Mucosa of descending colon (tissue), 3 donors: ENCODE data around the gene POLE3. TPM values are rescaled to one million over a fixed set of nuclear protein-coding genes. Genes with fewer than 3 reads are reported as not detected.

ENCODE experiments used
- ATAC-seq: fragments of 200-7000 bp; cut with Tn5 transposase; one replicate; pipeline ENCODE4 v1.9.1; 2020; ENCODE audit warnings: mild to moderate bottlenecking, moderate library complexity
- DNase-seq, 3 donors: peaks; one replicate each; pipeline ENCODE4 v3.0.0-alpha.2; 2020
- H3K36me3 ChIP-seq: fragments of 200-600 bp; one replicate; pipeline ENCODE4 v1.8.0; 2021; ENCODE audit warnings: low read depth, mild to moderate bottlenecking
- H3K4me1 ChIP-seq: fragments of 200-600 bp; one replicate; pipeline ENCODE4 v1.8.0; 2021; ENCODE audit warnings: low read depth, mild to moderate bottlenecking
- H3K4me3 ChIP-seq: fragments of 200-600 bp; one replicate; pipeline ENCODE4 v1.8.0; 2021; ENCODE audit warnings: mild to moderate bottlenecking
- H3K9me3 ChIP-seq: fragments of 200-600 bp; one replicate; pipeline ENCODE4 v1.8.0; 2021; ENCODE audit warnings: mild to moderate bottlenecking
- intact Hi-C, 2 donors: fragments of 100-400 bp; cut with DNase I in 1 of 2; cut with micrococcal nuclease in 1 of 2; formaldehyde crosslinking; loops; one replicate each; pipeline versions ENCODE4 v1.11.0 to v1.11.1; 2022; cut with DNase I, micrococcal nuclease
- total RNA-seq, 3 donors: library from RNA; stranded (reverse); fragmentation: NEBNext Ultra II Directional in 2 of 3; extraction: Animal tissue kit (Norgen Biotek cat#: 25700) in 2 of 3; gene quantifications; one replicate each; pipeline versions ENCODE4 v1.2.1 to v1.2.4, GENCODE V29; 2021 to 2023
- TF ChIP-seq, protein P1 (sequence below): fragments of 200-600 bp; IDR thresholded peaks from one replicate; pipeline ENCODE4 v1.8.0; 2022; ENCODE audit warnings: antibody characterized with exemption, mild to moderate bottlenecking
- donor health status: DM: no; HTN: no; CAD: no; lungs with moderate emphysema.
- donor health status: DM: no; HTN: no; CAD: no.
- donor health status: DM: no; HTN: yes; CAD: no.

Gene POLE3
- total RNA-seq, 3 donors from 2014 or later, result 22.2 to 31.0 (median 28.6) TPM

DNA sequence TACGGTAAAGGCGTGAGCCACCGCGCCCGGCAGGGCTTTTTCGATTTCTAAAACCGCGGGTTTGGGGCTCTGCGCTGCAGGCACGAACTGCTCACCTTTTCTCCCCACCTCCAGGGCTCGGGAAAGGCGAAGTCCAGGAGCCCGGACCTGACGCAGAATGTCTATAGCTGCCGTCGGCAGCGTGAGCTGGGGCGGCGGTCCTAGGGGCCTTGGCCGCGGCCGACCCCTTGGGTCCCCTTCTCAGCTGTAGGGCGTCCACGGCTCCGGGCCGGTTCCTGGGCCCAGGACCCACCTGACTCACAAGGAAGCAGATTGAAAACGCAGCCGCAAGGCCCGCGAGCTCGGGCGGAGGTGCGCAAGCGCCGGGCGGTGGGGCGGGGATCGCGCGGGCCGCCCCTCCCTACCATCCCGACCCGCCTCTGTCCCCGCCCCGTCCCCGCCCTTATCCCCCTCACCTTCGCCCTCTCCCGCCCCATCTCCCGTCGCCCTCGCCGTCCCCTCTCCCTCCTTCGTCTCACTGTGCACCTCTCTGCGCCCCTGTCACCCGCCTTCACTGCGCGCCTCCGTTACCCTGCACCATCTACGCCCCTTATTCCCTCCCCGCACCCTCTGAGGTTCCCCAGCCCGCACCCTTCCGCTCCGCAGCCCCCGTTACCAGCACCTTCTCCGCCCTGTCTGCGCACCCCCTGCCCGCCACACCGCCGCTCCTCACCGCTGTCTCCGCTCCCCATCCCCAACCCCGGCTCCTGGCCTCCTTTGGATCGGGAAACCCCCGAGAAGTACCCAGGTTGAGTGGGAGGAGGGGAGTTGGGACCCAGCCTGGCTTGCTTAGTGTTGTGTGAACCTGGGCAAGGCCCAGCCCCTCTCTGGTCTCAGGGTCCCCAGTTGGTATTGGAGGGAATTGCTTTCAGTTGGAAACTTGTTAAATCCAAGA lies 33.6 kb downstream of the POLE3 start, which contains the start of gene HDHD3:
TSS of gene HDHD3 (minus strand) at position 353 of the 934 bp plus-strand sequence. CDS start 2,632 bp downstream, outside the sequence.
- TF ChIP-seq, protein P1, sequence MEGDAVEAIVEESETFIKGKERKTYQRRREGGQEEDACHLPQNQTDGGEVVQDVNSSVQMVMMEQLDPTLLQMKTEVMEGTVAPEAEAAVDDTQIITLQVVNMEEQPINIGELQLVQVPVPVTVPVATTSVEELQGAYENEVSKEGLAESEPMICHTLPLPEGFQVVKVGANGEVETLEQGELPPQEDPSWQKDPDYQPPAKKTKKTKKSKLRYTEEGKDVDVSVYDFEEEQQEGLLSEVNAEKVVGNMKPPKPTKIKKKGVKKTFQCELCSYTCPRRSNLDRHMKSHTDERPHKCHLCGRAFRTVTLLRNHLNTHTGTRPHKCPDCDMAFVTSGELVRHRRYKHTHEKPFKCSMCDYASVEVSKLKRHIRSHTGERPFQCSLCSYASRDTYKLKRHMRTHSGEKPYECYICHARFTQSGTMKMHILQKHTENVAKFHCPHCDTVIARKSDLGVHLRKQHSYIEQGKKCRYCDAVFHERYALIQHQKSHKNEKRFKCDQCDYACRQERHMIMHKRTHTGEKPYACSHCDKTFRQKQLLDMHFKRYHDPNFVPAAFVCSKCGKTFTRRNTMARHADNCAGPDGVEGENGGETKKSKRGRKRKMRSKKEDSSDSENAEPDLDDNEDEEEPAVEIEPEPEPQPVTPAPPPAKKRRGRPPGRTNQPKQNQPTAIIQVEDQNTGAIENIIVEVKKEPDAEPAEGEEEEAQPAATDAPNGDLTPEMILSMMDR, result no peak
- Histone ChIP-seq H3K4me3 (peak within 1 kb of the TSS; percentile 43), H3K36me3 (peaks cover 9% of the 10 kb centered on the region), H3K9me3 (no peaks in the 10 kb centered on the region), H3K4me1 (peaks cover 27% of the 10 kb centered on the region)
- DNase-seq (peak; percentile 91 to 94 (median 94)), ATAC-seq (peak; percentile 89)
- intact Hi-C loops, result no loop called here

DNA sequence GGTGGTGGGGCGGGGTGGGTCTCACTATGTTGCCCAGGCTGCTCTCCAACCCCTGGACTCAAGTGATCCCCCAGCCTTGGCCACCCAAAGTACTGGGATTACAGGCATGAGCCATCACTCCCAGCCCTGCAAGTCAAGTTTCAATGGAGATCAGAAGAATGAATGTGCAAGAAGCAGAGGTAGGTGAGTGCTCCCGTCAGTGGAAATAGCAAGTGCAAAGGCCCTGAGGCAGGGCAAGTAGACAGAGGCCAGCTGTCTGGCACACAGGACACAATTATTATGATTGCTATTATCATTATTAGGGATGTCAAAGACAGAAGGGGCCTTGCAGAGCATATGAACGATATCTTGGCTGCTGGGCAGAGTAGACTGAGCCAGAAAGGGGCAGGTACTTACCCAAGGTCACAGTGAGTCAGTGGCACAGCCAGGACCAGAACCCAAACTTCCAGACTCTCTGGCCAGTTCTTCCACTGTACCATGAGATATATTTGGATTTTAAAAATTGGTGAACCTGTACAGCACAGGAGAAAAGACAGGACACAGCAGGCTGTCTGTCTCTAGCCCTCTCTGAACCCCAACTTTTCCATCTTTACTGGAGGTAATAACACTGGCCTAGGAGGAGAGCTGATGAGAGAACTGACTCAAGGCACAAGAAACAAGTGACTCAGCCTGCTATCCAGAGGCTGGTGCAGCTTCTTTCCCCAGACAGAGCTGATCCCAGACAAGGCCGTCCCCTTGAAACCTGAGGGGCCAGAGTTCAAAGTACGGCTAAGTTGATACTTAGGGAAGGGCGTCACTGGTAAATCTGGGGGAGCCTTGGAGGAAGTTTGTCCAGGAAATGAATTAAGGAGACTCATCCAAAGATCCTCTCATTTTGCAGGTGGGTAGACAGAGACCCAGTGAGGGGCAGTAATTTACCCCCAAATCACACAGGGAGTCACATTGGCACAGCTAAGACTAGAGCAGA lies 35.1 kb downstream of the POLE3 start:
- DNase-seq (peak in 2 of 3 donors; percentile 58 to 65), ATAC-seq (peak; percentile 69)
- Histone ChIP-seq H3K4me1 (peaks cover 14% of the 10 kb centered on the region), H3K36me3 (peaks cover 9% of the 10 kb centered on the region), H3K9me3 (no peaks in the 10 kb centered on the region), H3K4me3 (peak overlapping the region; percentile 43)
- intact Hi-C loops, result no loop called here
- TF ChIP-seq, protein P1, result no peak

DNA sequence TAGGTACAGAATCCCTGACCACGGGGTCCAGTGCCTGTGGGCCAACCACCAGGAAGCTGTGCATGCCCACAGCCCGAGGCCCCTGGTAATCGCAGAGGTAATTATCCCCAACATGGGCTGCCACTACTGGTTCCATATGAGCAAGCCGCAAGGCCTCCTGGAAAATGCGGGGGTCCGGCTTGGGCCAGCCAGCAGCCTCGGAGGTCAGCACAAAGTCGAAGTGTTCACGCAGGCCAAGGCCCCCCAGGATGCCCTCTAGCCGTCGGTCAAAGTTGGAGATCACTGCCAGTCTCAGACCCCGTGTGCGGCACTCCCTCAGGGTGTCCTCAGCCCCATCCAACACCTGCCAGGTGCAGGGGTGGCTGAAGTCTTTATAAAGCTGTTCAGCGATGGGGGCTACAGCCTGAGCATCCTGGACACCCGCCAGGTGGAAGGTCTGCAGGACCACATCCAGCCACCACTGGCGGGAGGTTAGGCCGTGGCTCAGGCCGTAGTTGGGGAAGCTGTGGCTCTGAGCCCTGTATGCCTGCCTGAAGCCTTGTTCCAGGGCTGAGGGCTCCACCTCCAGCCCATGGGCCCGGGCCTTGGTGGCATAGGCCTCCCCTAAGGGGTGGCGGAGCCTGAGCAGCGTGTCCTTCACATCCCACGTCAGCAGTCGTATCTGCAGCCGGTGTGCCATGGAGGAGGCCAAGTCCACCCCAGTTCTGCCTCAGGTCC lies 36.6 kb downstream of the POLE3 start:
- Histone ChIP-seq H3K9me3 (no peaks in the 10 kb centered on the region), H3K4me3 (no peak overlapping the region), H3K4me1 (peaks cover 14% of the 10 kb centered on the region), H3K36me3 (peaks cover 9% of the 10 kb centered on the region)
- DNase-seq (no peak), ATAC-seq (no peak)
- TF ChIP-seq, protein P1, result no peak
- intact Hi-C loops, result no loop called here

DNA sequence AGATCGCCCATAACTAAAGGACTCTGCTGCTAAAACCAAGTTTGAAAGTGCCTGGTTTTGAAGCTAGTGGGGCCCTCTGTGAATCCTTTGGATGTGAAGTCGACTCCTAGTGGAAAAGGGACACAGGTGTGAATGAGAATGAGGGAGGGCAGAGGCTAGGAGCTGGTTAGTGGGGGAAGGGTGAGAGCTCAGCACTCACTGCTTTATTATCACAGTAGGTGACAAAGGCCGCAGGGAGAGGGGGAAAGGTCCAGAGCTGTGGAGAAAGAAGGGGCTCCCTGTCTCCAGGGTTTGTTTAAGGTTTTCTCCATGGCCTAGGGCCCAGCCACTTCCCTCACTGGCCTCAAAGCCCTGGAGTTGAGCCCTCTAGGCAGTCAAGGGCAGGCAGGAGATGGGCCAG lies 37.2 kb downstream of the POLE3 start:
- H3K36me3 ChIP-seq, result peaks cover 9% of the 10 kb centered on the region
- intact Hi-C loops, result no loop called here
- H3K9me3 ChIP-seq, result no peaks in the 10 kb centered on the region
- H3K4me3 ChIP-seq, result no peak overlapping the region
- ATAC-seq, result no peak
- H3K4me1 ChIP-seq, result peaks cover 10% of the 10 kb centered on the region
- TF ChIP-seq, protein P1, result no peak
- no peak for DNase-seq

DNA sequence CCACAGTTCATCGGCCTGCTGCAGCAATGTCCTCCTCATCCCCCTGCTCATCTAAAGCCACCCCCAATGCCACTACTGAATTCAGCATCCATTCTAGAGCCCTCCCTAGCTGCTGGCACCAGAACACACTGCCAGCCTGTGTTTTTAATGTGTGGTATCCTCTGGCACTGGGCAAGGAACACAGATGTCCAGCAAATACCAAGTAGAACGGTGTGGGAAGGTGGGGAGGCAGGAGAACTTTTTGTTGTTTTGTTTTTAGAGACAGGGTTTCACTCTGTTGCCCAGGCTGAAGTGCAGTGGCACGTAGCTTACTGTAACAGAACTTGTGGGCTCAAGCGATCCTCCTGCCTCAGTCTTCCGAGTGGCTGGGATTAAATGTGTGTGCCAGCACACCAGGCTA lies 38.4 kb downstream of the POLE3 start:
- TF ChIP-seq, protein P1, result no peak
- DNase-seq, result no peak
- H3K4me1 ChIP-seq, result peaks cover 10% of the 10 kb centered on the region
- H3K4me3 ChIP-seq, result no peak overlapping the region
- intact Hi-C loops, result no loop called here
- no peak for ATAC-seq
- H3K36me3 ChIP-seq, result peaks cover 9% of the 10 kb centered on the region
- no peaks in the 10 kb centered on the region for H3K9me3 ChIP-seq
